GM12878 (cell line): ENCODE results near the gene ZNF174. TPM values are rescaled to one million over a fixed set of nuclear protein-coding genes. Genes with fewer than 3 reads are reported as not detected.

ENCODE experiments used
- ATAC-seq: fragments of 200-7000 bp; cut with Tn5 transposase; 3 replicates; pipeline ENCODE4 v1.9.1; 2020; ENCODE audit warnings: mild to moderate bottlenecking, moderate library complexity
- BruUV-seq: library from RNA; stranded (reverse); fragments of 400-500 nt; replicated peaks from 2 replicates; lab custom pipeline; 2021; lab: Mats Ljungman, UMichigan
- CTCF ChIA-PET: fragments of 300-600 bp; sonication (Branson Sonifier 250); formaldehyde crosslinking; extraction: SDS; loops from one replicate; lab custom pipeline; 2021; ENCODE audit warnings: inconsistent platforms; lab: Yijun Ruan, JAX
- POLR2A ChIA-PET: fragments of 350-600 bp; formaldehyde crosslinking; extraction: SDS; loops from one replicate; lab custom pipeline; 2021; ENCODE audit warnings: inconsistent platforms; lab: Charles Lee
- RAD21 ChIA-PET: fragments of 300-600 bp; sonication (Branson Sonifier 250); formaldehyde crosslinking; loops from one replicate; lab custom pipeline; 2023; ENCODE audit warnings: antibody characterized with exemption; ENCODE audit not compliant: unreplicated experiment; lab: Charles Lee
- SMC1A ChIA-PET: fragments of 300-600 bp; sonication (Branson Sonifier 250); formaldehyde crosslinking; loops from one replicate; lab custom pipeline; 2023; ENCODE audit not compliant: unreplicated experiment, uncharacterized antibody; lab: Charles Lee
- DNase-seq: peaks from one replicate; pipeline ENCODE4 v3.0.0-alpha.2; 2011; ENCODE audit warnings: low read depth, low spot score
- FAIRE-seq: peaks from 3 replicates; lab custom pipeline; 2011; peaks lifted over from hg19 to GRCh38; lab: Jason Lieb, UNC
- H2AFZ ChIP-seq: 2 replicates; pipeline ENCODE4 v1.6.0; 2011; ENCODE audit warnings: low read depth, low read length, control low read depth; ENCODE audit not compliant: control insufficient read depth
- H3K27ac ChIP-seq: 2 replicates; pipeline ENCODE4 v1.5.1; 2011; ENCODE audit warnings: control low read depth; ENCODE audit not compliant: control insufficient read depth, insufficient read depth
- H3K27me3 ChIP-seq, 2 experiments: replicated peaks in 1 of 2; 2 replicates each; pipeline versions ENCODE4 v1.6.0 to v1.6.1; 2011; ENCODE audit warnings: low read length in 1 of 2; ENCODE audit not compliant: control insufficient read depth in 2 of 2, insufficient read depth in 2 of 2
- H3K36me3 ChIP-seq, 2 experiments: 2 replicates each; pipeline ENCODE4 v1.5.1; 2011; ENCODE audit warnings: low read length in 1 of 2; ENCODE audit not compliant: control insufficient read depth in 2 of 2, insufficient read depth in 2 of 2
- H3K4me1 ChIP-seq: 2 replicates; pipeline ENCODE4 v1.6.1; 2011; ENCODE audit warnings: mild to moderate bottlenecking, low read length, moderate library complexity, mixed read lengths; ENCODE audit not compliant: control insufficient read depth, insufficient read depth
- H3K4me2 ChIP-seq: 2 replicates; pipeline ENCODE4 v1.6.0; 2011; ENCODE audit warnings: control low read depth; ENCODE audit not compliant: control insufficient read depth, insufficient read depth
- H3K4me3 ChIP-seq: fragments of 200-600 bp; sonication (generic); 2 replicates; pipeline ENCODE4 v1.5.1; 2016
- H3K79me2 ChIP-seq: 2 replicates; pipeline ENCODE4 v1.6.0; 2011; ENCODE audit warnings: low read length; ENCODE audit not compliant: control insufficient read depth, insufficient read depth
- H3K9ac ChIP-seq: 2 replicates; pipeline ENCODE4 v1.8.0; 2011; ENCODE audit warnings: low read length, control low read depth, mixed read lengths; ENCODE audit not compliant: control insufficient read depth, insufficient read depth
- H3K9me3 ChIP-seq: replicated peaks from 3 replicates; pipeline ENCODE4 v1.5.1; 2011; ENCODE audit warnings: mild to moderate bottlenecking, low read length; ENCODE audit not compliant: control insufficient read depth, insufficient read depth
- H4K20me1 ChIP-seq: 2 replicates; pipeline ENCODE4 v1.6.0; 2011; ENCODE audit not compliant: control insufficient read depth, insufficient read depth
- BMI1 ChIP-seq: fragments of 450-650 bp; IDR thresholded peaks from 2 replicates; pipeline ENCODE4 v1.6.1; 2016; ENCODE audit warnings: mild to moderate bottlenecking, moderate library complexity, borderline replicate concordance
- DPF2 ChIP-seq: fragments of 450-650 bp; IDR thresholded peaks from 2 replicates; pipeline ENCODE4 v1.6.1; 2017; ENCODE audit warnings: mild to moderate bottlenecking
- GATAD2B ChIP-seq: fragments of 450-650 bp; conservative IDR thresholded peaks from 2 replicates; pipeline ENCODE4 v1.6.1; 2017; ENCODE audit warnings: low read depth, mild to moderate bottlenecking, moderate library complexity
- NFYB ChIP-seq: IDR thresholded peaks from 2 replicates; pipeline ENCODE4 v1.6.1; 2011; ENCODE audit warnings: low read depth, mild to moderate bottlenecking, low read length, improper control_type of control experiment, moderate library complexity; ENCODE audit not compliant: insufficient read depth
- NR2F1 ChIP-seq: fragments of 450-650 bp; conservative IDR thresholded peaks from 2 replicates; pipeline ENCODE4 v1.6.1; 2017; ENCODE audit warnings: mild to moderate bottlenecking
- SMC3 ChIP-seq: IDR thresholded peaks from 2 replicates; pipeline ENCODE4 v1.6.1; 2011; ENCODE audit warnings: low read length, improper control_type of control experiment, borderline replicate concordance
- SRF ChIP-seq, 2 experiments: IDR thresholded peaks; 2 replicates each; pipeline ENCODE4 v1.6.1; 2011; ENCODE audit warnings: low read depth in 2 of 2, low read length in 2 of 2, mild to moderate bottlenecking in 1 of 2, moderate library complexity in 1 of 2
- ZNF24 ChIP-seq: fragments of 450-650 bp; IDR thresholded peaks from 2 replicates; pipeline ENCODE4 v1.6.1; 2017; ENCODE audit warnings: antibody characterized with exemption, mild to moderate bottlenecking
- WGBS: methylation state at CpG from one replicate; pipeline ENCODE4 v1.1.6; 2016; ENCODE audit warnings: low lambda C conversion rate; ENCODE audit not compliant: insufficient replicate concordance, insufficient coverage; ENCODE audit errors: missing lambda C conversion rate; 5-methylcytosine and 5-hydroxymethylcytosine counted together
- in situ Hi-C: fragments of 300-500 bp; cut with MboI; formaldehyde crosslinking; loops from 9 replicates; pipeline ENCODE4 v1.14.3; 2018; ENCODE audit warnings: mixed read lengths
- intact Hi-C: fragments of 100-400 bp; cut with micrococcal nuclease; formaldehyde crosslinking; loops from one replicate; pipeline ENCODE4 v1.14.2; 2022; ENCODE audit not compliant: unreplicated experiment
- polyA plus RNA-seq, 11 experiments: library from polyadenylated mRNA; depleted of rRNA in 4 of 11; unstranded in 6 of 11; stranded (reverse) in 5 of 11; fragments of >200 nt; fragmentation: Nextera tagmentation in 4 of 11; fragmentation: Illumina TruSeq in 1 of 11; extraction: Ambion mirVana in 4 of 11; extraction: Trizol in 1 of 11; gene quantifications; 1 replicate in 1 of 11; 2 replicates in 10 of 11; pipeline versions ENCODE4 v1.2.1 to v1.2.3, GENCODE V29; 2011 to 2016; ENCODE audit warnings: inconsistent platforms in 2 of 11, missing spikeins in 2 of 11, low read depth in 1 of 11
- total RNA-seq, 4 experiments: library from RNA; depleted of rRNA in 3 of 4; stranded (reverse); fragments of >200 nt in 3 of 4; fragmentation: Illumina TruSeq in 1 of 4; extraction: Trizol in 1 of 4; gene quantifications; 2 replicates each; pipeline versions ENCODE4 v1.2.1 to v1.2.3, GENCODE V29; 2013 to 2021
- TF ChIP-seq, protein P1 (sequence below), 3 experiments: IDR thresholded peaks in 2 of 3; conservative IDR thresholded peaks in 1 of 3; 2 replicates each; pipeline ENCODE4 v1.5.1; 2011; ENCODE audit warnings: low read depth in 3 of 3, low read length in 3 of 3, mild to moderate bottlenecking in 3 of 3, control low read depth in 2 of 3, moderate library complexity in 2 of 3, inconsistent platforms in 1 of 3, mixed read lengths in 1 of 3; ENCODE audit not compliant: control insufficient read depth in 2 of 3, insufficient read depth in 1 of 3; ENCODE audit errors: extremely low read depth in 1 of 3
- TF ChIP-seq, protein P2 (sequence below): fragments of 450-650 bp; IDR thresholded peaks from 2 replicates; pipeline ENCODE4 v1.6.1; 2014; ENCODE audit warnings: mild to moderate bottlenecking
- TF ChIP-seq, protein P3 (sequence below): fragments of 450-650 bp; IDR thresholded peaks from 2 replicates; pipeline ENCODE4 v1.6.1; 2016; ENCODE audit warnings: mild to moderate bottlenecking
- TF ChIP-seq, protein P4 (sequence below): fragments of 450-650 bp; conservative IDR thresholded peaks from 2 replicates; pipeline ENCODE4 v1.6.1; 2017; ENCODE audit warnings: mild to moderate bottlenecking, moderate library complexity

The ZNF174 gene
- total and polyA plus RNA-seq, 10 of the 15 experiments (the other 5 are each of a cell fraction or from before 2014, with no cell fraction given), result 3.0 to 14.3 (median 10.1) TPM

DNA sequence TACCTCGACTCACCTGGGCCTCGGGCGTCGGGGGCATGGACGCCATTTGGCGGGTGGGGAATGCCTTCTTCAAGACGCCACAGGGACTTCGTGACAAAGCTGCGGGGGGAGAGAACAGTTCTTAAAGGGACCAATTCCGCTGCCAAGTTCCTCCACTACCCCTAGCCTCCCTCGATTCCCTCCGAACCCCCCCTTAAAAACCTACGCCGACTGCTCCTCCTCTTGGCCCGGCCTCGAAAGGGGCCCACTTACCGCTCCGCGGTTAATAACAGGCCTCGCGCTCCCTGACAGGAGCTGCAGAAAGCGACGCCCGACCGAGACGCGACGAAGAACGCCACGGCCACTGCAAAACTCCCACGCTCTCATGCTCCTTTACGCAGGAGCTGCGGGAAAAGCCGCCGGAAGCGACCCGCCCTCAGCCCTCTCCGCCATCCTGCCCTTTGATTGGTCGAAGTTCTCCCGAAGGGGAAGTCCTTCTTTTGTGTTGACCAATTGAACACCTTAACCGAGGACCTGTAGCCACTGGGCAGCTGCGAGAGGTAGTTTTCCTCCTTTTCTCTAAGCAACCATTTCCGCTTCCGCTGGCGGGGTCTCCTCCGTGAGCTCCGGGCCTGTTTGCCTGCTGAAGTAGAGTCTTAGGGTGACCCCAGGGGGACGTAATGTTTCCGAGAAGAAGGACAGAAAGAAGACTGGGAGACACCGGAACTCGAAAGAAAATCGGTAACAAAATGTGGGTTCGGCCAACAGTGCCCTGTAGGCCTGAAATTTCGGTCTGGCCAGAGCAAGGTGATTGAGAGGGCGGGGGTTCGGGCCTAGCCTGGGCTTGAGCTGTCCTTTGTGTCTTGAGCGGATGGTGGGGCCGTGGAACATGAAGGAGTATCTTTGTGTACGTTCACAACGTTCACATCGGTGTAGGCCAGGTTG, 42.4 kb downstream of the ZNF174 start, which contains the start of the genes NAA60 and ZNF597:
TSS of gene NAA60 (plus strand) at position 573 of the 924 bp plus-strand sequence. CDS start 32,548 bp downstream, outside the sequence.
TSS of gene ZNF597 (minus strand) at position 397 of the 924 bp plus-strand sequence. CDS start at position 46, 351 bp downstream.
- peak; percentile 74 for DNase-seq
- Histone ChIP-seq H3K9ac (peak within 1 kb of the TSS; percentile 67), H4K20me1 (no peaks in the 10 kb centered on the region), H2AFZ (peak within 1 kb of the TSS; percentile 25), H3K4me2 (peak within 1 kb of the TSS; percentile 77), H3K27ac (peak within 1 kb of the TSS; percentile 75), H3K36me3 (peaks cover 0 to 4% of the 10 kb centered on the region in 2 experiments; a peak in 1 of 4 replicates), H3K79me2 (peaks cover 18% of the 10 kb centered on the region), H3K4me3 (peak within 1 kb of the TSS; percentile 74), H3K27me3 (no peaks in the 10 kb centered on the region), H3K4me1 (no peaks in the 10 kb centered on the region), H3K9me3 (no peaks in the 10 kb centered on the region; the same call in 2 of the 3 replicates)
- POLR2A ChIA-PET, result interaction anchor here (0.6 to 2.1 kb wide), 6 partner anchors 14 to 395 kb away, joined by 3 to 10 read pairs (median 4); partner anchors contain the start of genes ZNF174, ZNF263 and ZSCAN32
- in situ Hi-C loops, result no loop called here
- no TSS peak for BruUV-seq
- peak; percentile 99 for ATAC-seq
- CTCF ChIA-PET, result interaction anchor here (1.0 to 2.2 kb wide), 7 partner anchors 14 to 309 kb away, joined by 3 to 12 read pairs (median 4); partner anchors contain the start of genes ZNF174 and ZSCAN32
- WGBS, result 28% methylated on average over 57 of the region's 61 CpGs
- intact Hi-C loops, result no loop called here
- SMC1A ChIA-PET, result interaction anchor here (1.0 to 2.7 kb wide), 6 partner anchors 10 to 179 kb away, joined by 3 to 11 read pairs (median 6); partner anchors contain the start of genes ZNF174 and ZSCAN32
- RAD21 ChIA-PET, result interaction anchor here (0.9 to 1.1 kb wide), 4 partner anchors 9 to 176 kb away, joined by 3 to 6 read pairs (median 4); partner anchors contain the start of genes ZNF174 and ZSCAN32
- FAIRE-seq, result peak; percentile 38
- TF ChIP-seq SMC3 (no peak), NFYB (peak; percentile 75), DPF2 (no peak), NR2F1 (no peak), SRF (IDR thresholded peaks at IDR 0.05; ENCODE audit: low read depth in 2 of 2, low read length in 2 of 2) (no peak), ZNF24 (no peak), BMI1 (no peak), GATAD2B (no peak)
- TF ChIP-seq, protein P1, sequence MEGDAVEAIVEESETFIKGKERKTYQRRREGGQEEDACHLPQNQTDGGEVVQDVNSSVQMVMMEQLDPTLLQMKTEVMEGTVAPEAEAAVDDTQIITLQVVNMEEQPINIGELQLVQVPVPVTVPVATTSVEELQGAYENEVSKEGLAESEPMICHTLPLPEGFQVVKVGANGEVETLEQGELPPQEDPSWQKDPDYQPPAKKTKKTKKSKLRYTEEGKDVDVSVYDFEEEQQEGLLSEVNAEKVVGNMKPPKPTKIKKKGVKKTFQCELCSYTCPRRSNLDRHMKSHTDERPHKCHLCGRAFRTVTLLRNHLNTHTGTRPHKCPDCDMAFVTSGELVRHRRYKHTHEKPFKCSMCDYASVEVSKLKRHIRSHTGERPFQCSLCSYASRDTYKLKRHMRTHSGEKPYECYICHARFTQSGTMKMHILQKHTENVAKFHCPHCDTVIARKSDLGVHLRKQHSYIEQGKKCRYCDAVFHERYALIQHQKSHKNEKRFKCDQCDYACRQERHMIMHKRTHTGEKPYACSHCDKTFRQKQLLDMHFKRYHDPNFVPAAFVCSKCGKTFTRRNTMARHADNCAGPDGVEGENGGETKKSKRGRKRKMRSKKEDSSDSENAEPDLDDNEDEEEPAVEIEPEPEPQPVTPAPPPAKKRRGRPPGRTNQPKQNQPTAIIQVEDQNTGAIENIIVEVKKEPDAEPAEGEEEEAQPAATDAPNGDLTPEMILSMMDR (IDR thresholded peaks at IDR 0.05 in 2 of 3, conservative IDR thresholded peaks at IDR 0.05 in 1 of 3; ENCODE audit: control insufficient read depth in 2 of 3, extremely low read depth in 1 of 3, insufficient read depth in 1 of 3, low read depth in 3 of 3, low read length in 3 of 3), result no peak
- TF ChIP-seq, protein P2, sequence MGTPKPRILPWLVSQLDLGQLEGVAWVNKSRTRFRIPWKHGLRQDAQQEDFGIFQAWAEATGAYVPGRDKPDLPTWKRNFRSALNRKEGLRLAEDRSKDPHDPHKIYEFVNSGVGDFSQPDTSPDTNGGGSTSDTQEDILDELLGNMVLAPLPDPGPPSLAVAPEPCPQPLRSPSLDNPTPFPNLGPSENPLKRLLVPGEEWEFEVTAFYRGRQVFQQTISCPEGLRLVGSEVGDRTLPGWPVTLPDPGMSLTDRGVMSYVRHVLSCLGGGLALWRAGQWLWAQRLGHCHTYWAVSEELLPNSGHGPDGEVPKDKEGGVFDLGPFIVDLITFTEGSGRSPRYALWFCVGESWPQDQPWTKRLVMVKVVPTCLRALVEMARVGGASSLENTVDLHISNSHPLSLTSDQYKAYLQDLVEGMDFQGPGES, result peak; percentile 37; the same call in 1 of the 2 replicates
- TF ChIP-seq, protein P3, sequence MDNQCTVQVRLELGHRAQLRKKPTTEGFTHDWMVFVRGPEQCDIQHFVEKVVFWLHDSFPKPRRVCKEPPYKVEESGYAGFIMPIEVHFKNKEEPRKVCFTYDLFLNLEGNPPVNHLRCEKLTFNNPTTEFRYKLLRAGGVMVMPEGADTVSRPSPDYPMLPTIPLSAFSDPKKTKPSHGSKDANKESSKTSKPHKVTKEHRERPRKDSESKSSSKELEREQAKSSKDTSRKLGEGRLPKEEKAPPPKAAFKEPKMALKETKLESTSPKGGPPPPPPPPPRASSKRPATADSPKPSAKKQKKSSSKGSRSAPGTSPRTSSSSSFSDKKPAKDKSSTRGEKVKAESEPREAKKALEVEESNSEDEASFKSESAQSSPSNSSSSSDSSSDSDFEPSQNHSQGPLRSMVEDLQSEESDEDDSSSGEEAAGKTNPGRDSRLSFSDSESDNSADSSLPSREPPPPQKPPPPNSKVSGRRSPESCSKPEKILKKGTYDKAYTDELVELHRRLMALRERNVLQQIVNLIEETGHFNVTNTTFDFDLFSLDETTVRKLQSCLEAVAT, result no peak
- TF ChIP-seq, protein P4, sequence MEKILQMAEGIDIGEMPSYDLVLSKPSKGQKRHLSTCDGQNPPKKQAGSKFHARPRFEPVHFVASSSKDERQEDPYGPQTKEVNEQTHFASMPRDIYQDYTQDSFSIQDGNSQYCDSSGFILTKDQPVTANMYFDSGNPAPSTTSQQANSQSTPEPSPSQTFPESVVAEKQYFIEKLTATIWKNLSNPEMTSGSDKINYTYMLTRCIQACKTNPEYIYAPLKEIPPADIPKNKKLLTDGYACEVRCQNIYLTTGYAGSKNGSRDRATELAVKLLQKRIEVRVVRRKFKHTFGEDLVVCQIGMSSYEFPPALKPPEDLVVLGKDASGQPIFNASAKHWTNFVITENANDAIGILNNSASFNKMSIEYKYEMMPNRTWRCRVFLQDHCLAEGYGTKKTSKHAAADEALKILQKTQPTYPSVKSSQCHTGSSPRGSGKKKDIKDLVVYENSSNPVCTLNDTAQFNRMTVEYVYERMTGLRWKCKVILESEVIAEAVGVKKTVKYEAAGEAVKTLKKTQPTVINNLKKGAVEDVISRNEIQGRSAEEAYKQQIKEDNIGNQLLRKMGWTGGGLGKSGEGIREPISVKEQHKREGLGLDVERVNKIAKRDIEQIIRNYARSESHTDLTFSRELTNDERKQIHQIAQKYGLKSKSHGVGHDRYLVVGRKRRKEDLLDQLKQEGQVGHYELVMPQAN, result no peak; the same call in 1 of the 2 replicates
